Chondrocyte (in vitro differentiated cells): ENCODE measurements around the gene WBP2NL. TPM values are rescaled to one million over a fixed set of nuclear protein-coding genes. Genes with fewer than 3 reads are reported as not detected.

Source experiments
- DNase-seq: peaks from one replicate; pipeline ENCODE4 v3.0.0; 2021; ENCODE audit warnings: mixed read lengths, low spot score
- H3K27ac Mint-ChIP-seq: one replicate; pipeline ENCODE4 v1.8.0; 2021; ENCODE audit warnings: mild to moderate bottlenecking, moderate library complexity, mixed read lengths; ENCODE audit not compliant: unreplicated experiment
- H3K27me3 Mint-ChIP-seq: 2 replicates; pipeline ENCODE4 v1.8.0; 2021; ENCODE audit warnings: low read depth, mixed read lengths
- H3K36me3 Mint-ChIP-seq: 2 replicates; pipeline ENCODE4 v1.8.0; 2021; ENCODE audit warnings: low read depth, mixed read lengths
- H3K4me1 Mint-ChIP-seq: 2 replicates; pipeline ENCODE4 v1.8.0; 2021; ENCODE audit warnings: low read depth, mild to moderate bottlenecking, mixed read lengths
- H3K4me3 Mint-ChIP-seq: one replicate; pipeline ENCODE4 v1.8.0; 2021; ENCODE audit warnings: mild to moderate bottlenecking, moderate library complexity, mixed read lengths; ENCODE audit not compliant: unreplicated experiment
- H3K9me3 Mint-ChIP-seq: 2 replicates; pipeline ENCODE4 v1.8.0; 2021; ENCODE audit warnings: low read depth, mixed read lengths
- CTCF ChIP-seq: fragments of 200-600 bp; sonication (generic); IDR thresholded peaks from 2 replicates; pipeline ENCODE4 v1.5.0; 2021; ENCODE audit warnings: antibody characterized with exemption, mild to moderate bottlenecking, moderate library complexity
- total RNA-seq: library from RNA; stranded (reverse); gene quantifications from 3 replicates; pipeline ENCODE4 v1.2.1, GENCODE V29; 2021

WBP2NL gene
- total RNA-seq, 1 donor from 2014 or later: not detected

- H3K36me3 Mint-ChIP-seq: no peaks in the 10 kb centered on the region
- TF ChIP-seq CTCF: no peak
- H3K27me3 Mint-ChIP-seq: peaks cover 5% of the 10 kb centered on the region
- no peak overlapping the region for H3K4me3 Mint-ChIP-seq
- peaks cover 15% of the 10 kb centered on the region for H3K4me1 Mint-ChIP-seq
- DNase-seq: no peak
- no peaks in the 10 kb centered on the region for H3K9me3 Mint-ChIP-seq
- no peak overlapping the region for H3K27ac Mint-ChIP-seq
Measured at GRCh38 chr22:42026705-42027104, 28.1 kb downstream of the WBP2NL start.

DNA sequence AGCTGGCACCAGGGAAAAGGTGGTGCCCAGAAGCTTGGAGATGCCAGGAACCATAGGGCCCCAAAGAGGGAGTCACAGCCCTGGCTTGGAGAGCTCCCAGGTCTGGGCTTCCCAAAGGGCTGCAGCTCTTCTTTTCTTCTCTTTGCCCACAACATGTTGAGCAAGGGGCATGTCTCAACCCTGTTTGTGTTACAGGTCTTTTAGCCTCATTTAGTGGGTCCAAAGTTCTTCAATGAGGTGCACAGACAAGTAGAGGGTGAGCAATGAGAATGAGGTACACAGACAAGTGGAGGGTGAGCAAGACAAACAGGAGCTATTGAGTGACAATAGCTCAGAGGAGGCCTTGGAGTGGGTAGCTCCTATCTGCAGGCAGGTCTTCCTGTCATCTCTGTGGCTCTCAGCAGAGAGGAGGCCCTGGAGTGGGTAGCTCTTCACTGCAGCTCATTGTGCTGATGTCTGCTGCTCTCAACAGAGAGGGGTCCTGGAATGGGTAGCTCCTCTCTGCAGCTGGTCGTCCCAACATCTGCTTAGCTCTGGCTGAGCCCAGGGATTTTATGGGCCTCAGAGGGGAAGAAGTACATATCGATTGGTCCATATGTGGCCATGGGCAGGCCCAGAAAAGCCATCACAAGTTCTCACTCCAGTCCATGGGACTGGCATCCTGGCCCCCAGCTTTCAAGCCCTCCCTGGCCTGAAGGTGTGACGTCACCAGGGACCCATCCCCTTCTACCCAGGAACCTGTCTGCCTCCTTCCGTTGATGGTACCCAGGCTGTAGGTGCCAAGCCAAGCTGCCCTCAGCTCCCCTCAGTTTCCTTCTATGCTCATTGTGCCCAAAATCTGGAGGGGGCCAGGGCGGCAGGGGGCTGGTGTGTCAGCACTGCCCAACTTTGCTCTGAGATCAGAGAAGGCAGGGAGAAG is 34.9 kb downstream of the WBP2NL start:
- no peak for TF ChIP-seq CTCF
- H3K4me1 Mint-ChIP-seq: peaks cover 16% of the 10 kb centered on the region

DNA sequence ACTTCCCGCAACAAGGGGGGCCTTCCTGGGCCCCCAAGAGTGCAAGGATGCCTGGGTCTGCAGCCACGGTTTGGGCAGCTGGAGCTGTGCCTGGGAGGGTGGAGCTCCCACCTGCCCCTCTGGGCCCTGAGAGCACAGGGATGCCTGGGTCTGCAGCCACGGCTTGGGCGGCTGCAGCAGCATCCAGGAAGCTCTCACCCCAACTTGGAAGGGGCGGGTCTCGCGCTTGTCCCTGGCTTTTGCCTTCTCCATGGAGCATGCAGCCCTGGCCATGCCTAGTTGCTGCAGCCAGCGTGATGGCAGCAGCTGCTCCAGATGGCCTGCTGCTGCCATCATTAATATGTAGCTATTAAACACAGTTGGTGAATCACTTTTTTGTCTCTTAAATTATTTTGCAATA is 36.7 kb downstream of the WBP2NL start:
- H3K9me3 Mint-ChIP-seq: no peaks in the 10 kb centered on the region
- DNase-seq: no peak
- H3K36me3 Mint-ChIP-seq: no peaks in the 10 kb centered on the region
- TF ChIP-seq CTCF: no peak
- no peak overlapping the region for H3K4me3 Mint-ChIP-seq
- H3K27me3 Mint-ChIP-seq: peaks cover 15% of the 10 kb centered on the region
- peaks cover 15% of the 10 kb centered on the region for H3K4me1 Mint-ChIP-seq
- H3K27ac Mint-ChIP-seq: no peak overlapping the region

More for the DNA sequence above, 34.9 kb downstream of the WBP2NL start:
- H3K27me3 Mint-ChIP-seq: peaks cover 15% of the 10 kb centered on the region
- H3K4me3 Mint-ChIP-seq: no peak overlapping the region
- H3K27ac Mint-ChIP-seq: no peak overlapping the region
- H3K36me3 Mint-ChIP-seq: no peaks in the 10 kb centered on the region
- DNase-seq: no peak
- H3K9me3 Mint-ChIP-seq: no peaks in the 10 kb centered on the region

DNA sequence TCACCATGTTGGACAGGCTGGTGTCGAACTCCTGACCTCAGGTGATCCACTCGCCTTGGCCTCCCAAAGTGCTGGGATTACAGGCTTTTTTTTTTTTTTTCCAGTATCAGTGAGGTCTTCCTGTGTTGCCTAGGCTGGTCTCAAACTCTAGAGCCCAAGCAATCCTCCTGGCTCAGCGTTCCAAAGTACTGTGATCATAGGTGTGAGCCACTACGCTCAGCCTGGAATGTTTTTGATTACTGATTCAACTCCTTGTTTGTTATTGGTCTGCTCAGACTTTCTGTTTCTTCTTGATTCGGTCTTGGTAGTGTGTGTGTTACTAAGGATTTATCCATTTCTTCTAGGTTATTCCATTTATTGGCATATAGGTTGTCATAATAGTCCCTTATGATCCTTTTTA is 40.7 kb downstream of the WBP2NL start:
- peaks cover 9% of the 10 kb centered on the region for H3K36me3 Mint-ChIP-seq
- H3K27me3 Mint-ChIP-seq: peaks cover 15% of the 10 kb centered on the region
- H3K27ac Mint-ChIP-seq: no peak overlapping the region
- H3K4me3 Mint-ChIP-seq: no peak overlapping the region
- DNase-seq: no peak
- H3K9me3 Mint-ChIP-seq: peaks cover 18% of the 10 kb centered on the region
- no peak for TF ChIP-seq CTCF
- H3K4me1 Mint-ChIP-seq: no peaks in the 10 kb centered on the region

DNA sequence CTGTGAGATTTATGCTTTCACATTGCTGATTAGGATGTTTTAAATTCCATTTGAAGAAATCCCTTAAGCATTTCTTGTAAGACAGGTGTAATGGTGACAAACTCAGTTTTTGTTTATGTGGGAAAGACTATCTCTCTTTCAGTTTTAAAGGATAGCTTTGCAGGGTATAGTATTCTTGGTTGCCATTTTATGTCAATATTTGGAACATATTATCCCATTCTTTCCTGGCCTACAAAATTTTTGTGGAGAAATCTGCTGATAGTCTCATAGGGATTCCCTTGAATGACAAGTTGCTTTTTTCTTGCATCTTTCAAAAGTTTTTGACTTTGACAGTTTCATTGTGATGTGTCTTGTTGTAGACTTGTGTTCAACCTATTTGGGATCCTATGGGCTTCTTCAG is 43.2 kb downstream of the WBP2NL start:
- Mint-ChIP-seq H3K36me3 (peaks cover 9% of the 10 kb centered on the region), H3K4me3 (no peak overlapping the region), H3K4me1 (no peaks in the 10 kb centered on the region), H3K9me3 (peaks cover 18% of the 10 kb centered on the region), H3K27me3 (peaks cover 11% of the 10 kb centered on the region), H3K27ac (no peak overlapping the region)
- DNase-seq: no peak
- TF ChIP-seq CTCF: no peak
